Smooth muscle cell (in vitro differentiated cells): Measurements from ENCODE around the gene CPEB3. TPM values are rescaled to one million over a fixed set of nuclear protein-coding genes. Genes with fewer than 3 reads are reported as not detected.

ENCODE experiments used
- DNase-seq: peaks from one replicate; lab custom pipeline; 2025; ENCODE audit not compliant: unreplicated experiment; lab: John Stamatoyannopoulos, UW
- H2AFZ ChIP-seq: fragments of 200-600 bp; sonication (generic); 2 replicates; pipeline ENCODE4 v1.6.0; 2016; ENCODE audit warnings: antibody characterized with exemption, low read depth, mild to moderate bottlenecking
- H3F3A ChIP-seq: fragments of 200-600 bp; sonication (generic); 2 replicates; pipeline ENCODE4 v1.6.0; 2017; ENCODE audit warnings: antibody characterized with exemption, low read depth
- H3K27ac ChIP-seq: fragments of 200-600 bp; sonication (generic); 2 replicates; pipeline ENCODE4 v1.5.1; 2016; ENCODE audit warnings: low read depth, mild to moderate bottlenecking
- H3K27me3 ChIP-seq: fragments of 200-600 bp; sonication (generic); 2 replicates; pipeline ENCODE4 v1.6.1; 2016; ENCODE audit warnings: low read depth, mild to moderate bottlenecking
- H3K36me3 ChIP-seq: fragments of 200-600 bp; sonication (generic); 2 replicates; pipeline ENCODE4 v1.5.1; 2016; ENCODE audit warnings: low read depth
- H3K4me1 ChIP-seq: fragments of 200-600 bp; sonication (generic); 2 replicates; pipeline ENCODE4 v1.5.1; 2016; ENCODE audit warnings: low read depth
- H3K4me2 ChIP-seq: fragments of 200-600 bp; sonication (generic); 2 replicates; pipeline ENCODE4 v1.6.0; 2016; ENCODE audit warnings: mild to moderate bottlenecking
- H3K4me3 ChIP-seq: fragments of 200-600 bp; sonication (generic); 2 replicates; pipeline ENCODE4 v1.5.1; 2016; ENCODE audit warnings: mild to moderate bottlenecking
- H3K79me2 ChIP-seq: fragments of 200-600 bp; sonication (generic); 2 replicates; pipeline ENCODE4 v1.6.0; 2016; ENCODE audit warnings: low read depth, mild to moderate bottlenecking
- H3K9ac ChIP-seq: fragments of 200-600 bp; sonication (generic); 2 replicates; pipeline ENCODE4 v1.6.0; 2016; ENCODE audit warnings: low read depth
- H3K9me3 ChIP-seq: fragments of 200-600 bp; sonication (generic); replicated peaks from 2 replicates; pipeline ENCODE4 v1.5.1; 2016; ENCODE audit warnings: low read depth
- H4K20me1 ChIP-seq: fragments of 200-600 bp; sonication (generic); 2 replicates; pipeline ENCODE4 v1.6.0; 2016; ENCODE audit warnings: low read depth
- CTCF ChIP-seq: fragments of 200-600 bp; sonication (generic); IDR thresholded peaks from 2 replicates; pipeline ENCODE4 v1.5.1; 2017; ENCODE audit warnings: borderline replicate concordance, mild to moderate bottlenecking, antibody characterized with exemption; ENCODE audit not compliant: insufficient read depth, poor library complexity, severe bottlenecking
- WGBS: methylation state at CpG from one replicate; pipeline ENCODE4 v1.1.7; 2016; ENCODE audit warnings: low lambda C conversion rate; 5-methylcytosine and 5-hydroxymethylcytosine counted together
- polyA plus RNA-seq: library from polyadenylated mRNA; unstranded; fragments of >200 nt; fragmentation: Nextera tagmentation; extraction: Ambion mirVana; gene quantifications from 2 replicates; pipeline ENCODE4 v1.2.1, GENCODE V29; 2016
- total RNA-seq: library from RNA; depleted of rRNA; stranded (reverse); fragments of >200 nt; gene quantifications from 2 replicates; pipeline ENCODE4 v1.2.3, GENCODE V29; 2014

The CPEB3 gene
- total and polyA plus RNA-seq, 2 experiments from 2014 or later, result 0.67 to 1.1 TPM

DNA sequence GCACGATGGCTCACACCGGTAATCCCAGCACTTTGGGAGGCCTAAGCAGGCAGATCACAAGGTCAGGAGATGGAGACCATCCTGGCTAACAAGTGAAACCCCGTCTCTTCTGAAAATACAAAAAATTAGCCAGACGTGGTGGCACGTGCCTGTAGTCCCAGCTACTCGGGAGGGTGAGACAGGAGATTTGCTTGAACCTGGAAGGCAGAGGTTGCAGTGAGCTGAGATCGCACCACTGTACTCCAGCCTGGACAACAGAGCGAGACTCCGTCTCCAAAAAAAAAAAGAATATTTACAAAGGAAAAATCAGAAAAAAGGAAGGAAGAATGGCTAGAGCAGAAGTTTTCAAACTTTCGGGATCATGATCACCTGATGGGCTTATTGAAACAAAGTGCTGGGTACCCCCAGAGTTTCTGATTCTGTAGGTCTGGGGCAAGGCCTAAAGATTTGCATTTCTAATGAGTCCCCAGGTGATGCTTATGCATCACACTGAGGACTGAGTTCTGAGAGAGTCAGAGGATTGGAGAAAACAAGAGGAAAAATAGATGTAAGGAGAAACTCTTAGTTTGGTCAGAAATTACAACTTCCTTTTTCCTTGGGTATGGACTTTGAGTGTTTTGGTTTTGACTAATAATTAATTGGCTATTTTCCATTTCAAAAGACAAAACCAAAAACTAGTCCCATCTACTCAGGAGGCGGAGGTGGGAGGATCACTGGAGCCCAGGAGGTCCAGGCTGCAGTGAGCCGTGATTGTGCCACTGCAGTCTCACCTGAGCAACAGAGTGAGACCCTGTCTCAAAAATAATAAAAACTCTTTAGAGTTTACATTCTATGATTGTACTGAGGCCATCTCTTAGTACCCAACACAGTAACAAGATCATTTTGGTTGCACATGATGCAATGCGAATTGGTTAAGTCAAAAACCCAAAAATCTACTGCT lies 14.5 kb upstream of the CPEB3 start:
- no peak for DNase-seq
- Histone ChIP-seq H2AFZ (no peak overlapping the region), H3K9me3 (no peaks in the 10 kb centered on the region), H3K27ac (no peak overlapping the region), H3K4me3 (no peak overlapping the region), H3K79me2 (peaks cover 96% of the 10 kb centered on the region), H3K27me3 (no peaks in the 10 kb centered on the region), H4K20me1 (peaks cover 100% of the 10 kb centered on the region), H3K4me1 (no peaks in the 10 kb centered on the region), H3F3A (no peaks in the 10 kb centered on the region), H3K36me3 (peaks cover 3% of the 10 kb centered on the region), H3K9ac (no peak overlapping the region), H3K4me2 (no peak overlapping the region)
- 87% methylated on average over 13 of the region's 13 CpGs for WGBS
- no peak for TF ChIP-seq CTCF

- 88% methylated on average over 1 of the region's 1 CpG for WGBS
- H3K9me3 ChIP-seq, result no peaks in the 10 kb centered on the region
- H3K4me3 ChIP-seq, result no peak overlapping the region
- H3K27me3 ChIP-seq, result no peaks in the 10 kb centered on the region
- no peaks in the 10 kb centered on the region for H3F3A ChIP-seq
- peaks cover 96% of the 10 kb centered on the region for H3K79me2 ChIP-seq
- no peak for DNase-seq
- H4K20me1 ChIP-seq, result peaks cover 100% of the 10 kb centered on the region
- no peak overlapping the region for H3K27ac ChIP-seq
- no peak overlapping the region for H3K9ac ChIP-seq
- no peak overlapping the region for H3K4me2 ChIP-seq
- no peak for TF ChIP-seq CTCF
- no peak overlapping the region for H2AFZ ChIP-seq
- peaks cover 3% of the 10 kb centered on the region for H3K36me3 ChIP-seq
- no peaks in the 10 kb centered on the region for H3K4me1 ChIP-seq
Measured at GRCh38 chr10:92304061-92304460, 13.2 kb upstream of the CPEB3 start.

- DNase-seq, result no peak
- Histone ChIP-seq H3K79me2 (peaks cover 98% of the 10 kb centered on the region), H3K4me2 (no peak overlapping the region), H3K27me3 (no peaks in the 10 kb centered on the region), H3K9me3 (no peaks in the 10 kb centered on the region), H3K4me3 (no peak overlapping the region), H3K9ac (no peak overlapping the region), H3F3A (no peaks in the 10 kb centered on the region), H4K20me1 (peaks cover 100% of the 10 kb centered on the region), H3K27ac (no peak overlapping the region), H2AFZ (no peak overlapping the region), H3K4me1 (no peaks in the 10 kb centered on the region), H3K36me3 (peaks cover 3% of the 10 kb centered on the region)
- TF ChIP-seq CTCF, result no peak
Measured at GRCh38 chr10:92303096-92303495, 12.2 kb upstream of the CPEB3 start.
